Liver (tissue), 9 donors: Measurements from ENCODE around the gene SATB1. TPM values are rescaled to one million over a fixed set of nuclear protein-coding genes. Genes with fewer than 3 reads are reported as not detected.

Source experiments
- DNase-seq: peaks from one replicate; pipeline ENCODE4 v3.0.0-alpha.2; 2017; ENCODE audit warnings: low spot score
- H3K27ac ChIP-seq, 2 donors: one replicate each; pipeline ENCODE4 v1.7.0; 2013; ENCODE audit warnings: inconsistent platforms in 2 of 2, low read length in 2 of 2, control low read depth in 1 of 2, low read depth in 1 of 2, mild to moderate bottlenecking in 1 of 2
- H3K27me3 ChIP-seq, 4 donors: one replicate each; pipeline versions ENCODE4 v1.6.1 to v1.7.0; 2013; ENCODE audit warnings: low read length in 3 of 4, inconsistent platforms in 1 of 4, mild to moderate bottlenecking in 1 of 4, moderate library complexity in 1 of 4; ENCODE audit not compliant: control insufficient read depth in 4 of 4, insufficient read depth in 4 of 4
- H3K36me3 ChIP-seq, 4 donors: one replicate each; pipeline versions ENCODE4 v1.6.1 to v1.7.0; 2013; ENCODE audit warnings: low read length in 3 of 4, mild to moderate bottlenecking in 3 of 4, low read depth in 1 of 4, moderate library complexity in 1 of 4; ENCODE audit not compliant: control insufficient read depth in 4 of 4, insufficient read depth in 3 of 4
- H3K4me1 ChIP-seq, 4 donors: one replicate each; pipeline versions ENCODE4 v1.6.1 to v1.7.0; 2013; ENCODE audit warnings: low read length in 3 of 4, mild to moderate bottlenecking in 3 of 4, moderate library complexity in 1 of 4; ENCODE audit not compliant: control insufficient read depth in 4 of 4, insufficient read depth in 4 of 4
- H3K4me3 ChIP-seq, 3 donors: one replicate each; pipeline versions ENCODE4 v1.6.1 to v1.7.0; 2013; ENCODE audit warnings: low read length in 3 of 3, control low read depth in 1 of 3, low read depth in 1 of 3, mild to moderate bottlenecking in 1 of 3
- H3K9ac ChIP-seq, 2 donors: one replicate each; pipeline ENCODE4 v1.7.0; 2013; ENCODE audit warnings: low read length in 2 of 2, mild to moderate bottlenecking in 2 of 2, moderate library complexity in 2 of 2, control low read depth in 1 of 2, low read depth in 1 of 2
- H3K9me3 ChIP-seq, 4 donors: one replicate each; pipeline versions ENCODE4 v1.6.1 to v1.7.0; 2013; ENCODE audit warnings: low read length in 3 of 4; ENCODE audit not compliant: control insufficient read depth in 4 of 4
- EGR1 ChIP-seq, 2 donors: IDR thresholded peaks; 2 replicates each; pipeline ENCODE4 v1.6.1; 2016 to 2018; ENCODE audit warnings: antibody characterized with exemption in 2 of 2, low read depth in 2 of 2
- FOXA1 ChIP-seq: IDR thresholded peaks from 2 replicates; pipeline ENCODE4 v1.6.1; 2016; ENCODE audit warnings: antibody characterized with exemption
- FOXA2 ChIP-seq: IDR thresholded peaks from 2 replicates; pipeline ENCODE4 v1.6.1; 2016; ENCODE audit warnings: antibody characterized with exemption
- GABPA ChIP-seq, 2 donors: IDR thresholded peaks in 1 of 2; conservative IDR thresholded peaks in 1 of 2; 2 replicates each; pipeline ENCODE4 v1.6.1; 2016; ENCODE audit warnings: antibody characterized with exemption in 2 of 2, mild to moderate bottlenecking in 1 of 2, moderate library complexity in 1 of 2
- HNF4A ChIP-seq, 2 donors: conservative IDR thresholded peaks; 2 replicates each; pipeline ENCODE4 v1.6.1; 2016; ENCODE audit warnings: antibody characterized with exemption in 2 of 2, mild to moderate bottlenecking in 2 of 2
- HNF4G ChIP-seq: IDR thresholded peaks from 2 replicates; pipeline ENCODE4 v1.6.1; 2016; ENCODE audit warnings: antibody characterized with exemption
- NR2F2 ChIP-seq: IDR thresholded peaks from 2 replicates; pipeline ENCODE4 v1.6.1; 2016; ENCODE audit warnings: antibody characterized with exemption
- RAD21 ChIP-seq, 2 donors: IDR thresholded peaks; 2 replicates each; pipeline ENCODE4 v1.6.1; 2016; ENCODE audit warnings: antibody characterized with exemption in 2 of 2, mild to moderate bottlenecking in 2 of 2
- RXRA ChIP-seq, 2 donors: IDR thresholded peaks; 2 replicates each; pipeline ENCODE4 v1.6.1; 2017 to 2018; ENCODE audit warnings: antibody characterized with exemption in 2 of 2, mild to moderate bottlenecking in 1 of 2
- SP1 ChIP-seq: IDR thresholded peaks from 2 replicates; pipeline ENCODE4 v1.6.1; 2018; ENCODE audit warnings: antibody characterized with exemption, mild to moderate bottlenecking
- YY1 ChIP-seq: IDR thresholded peaks from 2 replicates; pipeline ENCODE4 v1.6.1; 2016; ENCODE audit warnings: antibody characterized with exemption, mild to moderate bottlenecking
- WGBS: extraction: QIAGEN DNeasy Blood & Tissue Kit; methylation state at CpG from one replicate; pipeline ENCODE4 v1.1.7; 2013; 5-methylcytosine and 5-hydroxymethylcytosine counted together
- polyA plus RNA-seq, 2 donors: library from polyadenylated mRNA; stranded (reverse) in 1 of 2; unstranded in 1 of 2; fragments of 200-250 nt in 1 of 2; fragments of >200 nt in 1 of 2; fragmentation: Nextera tagmentation in 1 of 2; extraction: Ambion mirVana in 1 of 2; gene quantifications; one replicate each; pipeline versions ENCODE4 v1.2.1 to v1.2.3, GENCODE V29; 2013 to 2015
- total RNA-seq, 2 donors: library from RNA; depleted of rRNA; stranded (reverse); fragments of >200 nt; gene quantifications; one replicate each; pipeline ENCODE4 v1.2.3, GENCODE V29; 2014
- TF ChIP-seq, protein P1 (sequence below): fragments of 150-350 bp; IDR thresholded peaks from 2 replicates; pipeline ENCODE4 v1.5.1; 2017; ENCODE audit warnings: improper control_type of control experiment, low read depth, low read length; ENCODE audit not compliant: missing input control
- TF ChIP-seq, protein P2 (sequence below): IDR thresholded peaks from 2 replicates; pipeline ENCODE4 v1.6.1; 2016; ENCODE audit warnings: antibody characterized with exemption
- TF ChIP-seq, protein P3 (sequence below): IDR thresholded peaks from 2 replicates; pipeline ENCODE4 v1.6.1; 2016; ENCODE audit warnings: antibody characterized with exemption
- TF ChIP-seq, protein P4 (sequence below): IDR thresholded peaks from 2 replicates; pipeline ENCODE4 v1.6.1; 2016; ENCODE audit warnings: antibody characterized with exemption
- donor health status: healthy.
- donor health status: healthy.
- donor health status: healthy.
- donor health status: healthy.
- donor health status: healthy.

Gene SATB1
- total and polyA plus RNA-seq, 4 donors, result 4.3 to 23.7 (median 10.5) TPM

DNA sequence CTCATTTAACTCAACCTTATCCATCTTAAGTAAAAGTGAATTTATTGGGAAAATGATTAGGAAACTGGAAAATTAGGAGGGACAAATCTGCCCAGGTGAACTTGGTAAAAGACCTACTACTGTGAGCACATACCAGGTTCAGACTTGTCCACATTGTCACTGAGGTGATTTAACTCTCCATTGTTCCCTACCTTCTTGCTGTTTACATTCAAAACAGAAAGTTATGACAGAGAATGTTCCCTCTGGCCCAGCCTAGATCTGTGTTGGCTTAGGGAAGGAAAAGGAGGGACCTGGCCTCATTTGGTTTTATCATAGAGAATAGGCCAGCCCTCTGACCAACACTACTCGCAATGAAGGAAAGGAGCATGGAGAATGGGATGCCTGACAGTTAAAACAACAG, 117.6 kb downstream of the SATB1 start (continued):
- TF ChIP-seq, protein P1, sequence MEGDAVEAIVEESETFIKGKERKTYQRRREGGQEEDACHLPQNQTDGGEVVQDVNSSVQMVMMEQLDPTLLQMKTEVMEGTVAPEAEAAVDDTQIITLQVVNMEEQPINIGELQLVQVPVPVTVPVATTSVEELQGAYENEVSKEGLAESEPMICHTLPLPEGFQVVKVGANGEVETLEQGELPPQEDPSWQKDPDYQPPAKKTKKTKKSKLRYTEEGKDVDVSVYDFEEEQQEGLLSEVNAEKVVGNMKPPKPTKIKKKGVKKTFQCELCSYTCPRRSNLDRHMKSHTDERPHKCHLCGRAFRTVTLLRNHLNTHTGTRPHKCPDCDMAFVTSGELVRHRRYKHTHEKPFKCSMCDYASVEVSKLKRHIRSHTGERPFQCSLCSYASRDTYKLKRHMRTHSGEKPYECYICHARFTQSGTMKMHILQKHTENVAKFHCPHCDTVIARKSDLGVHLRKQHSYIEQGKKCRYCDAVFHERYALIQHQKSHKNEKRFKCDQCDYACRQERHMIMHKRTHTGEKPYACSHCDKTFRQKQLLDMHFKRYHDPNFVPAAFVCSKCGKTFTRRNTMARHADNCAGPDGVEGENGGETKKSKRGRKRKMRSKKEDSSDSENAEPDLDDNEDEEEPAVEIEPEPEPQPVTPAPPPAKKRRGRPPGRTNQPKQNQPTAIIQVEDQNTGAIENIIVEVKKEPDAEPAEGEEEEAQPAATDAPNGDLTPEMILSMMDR, result no peak
- TF ChIP-seq GABPA (IDR thresholded peaks at IDR 0.05 in 1 of 2, conservative IDR thresholded peaks at IDR 0.05 in 1 of 2), result no peak
- no peak for TF ChIP-seq FOXA1
- TF ChIP-seq YY1, result no peak
- no peak for TF ChIP-seq EGR1 (IDR thresholded peaks at IDR 0.05; ENCODE audit: low read depth in 2 of 2)
- no peak for TF ChIP-seq HNF4A (conservative IDR thresholded peaks at IDR 0.05)

DNA sequence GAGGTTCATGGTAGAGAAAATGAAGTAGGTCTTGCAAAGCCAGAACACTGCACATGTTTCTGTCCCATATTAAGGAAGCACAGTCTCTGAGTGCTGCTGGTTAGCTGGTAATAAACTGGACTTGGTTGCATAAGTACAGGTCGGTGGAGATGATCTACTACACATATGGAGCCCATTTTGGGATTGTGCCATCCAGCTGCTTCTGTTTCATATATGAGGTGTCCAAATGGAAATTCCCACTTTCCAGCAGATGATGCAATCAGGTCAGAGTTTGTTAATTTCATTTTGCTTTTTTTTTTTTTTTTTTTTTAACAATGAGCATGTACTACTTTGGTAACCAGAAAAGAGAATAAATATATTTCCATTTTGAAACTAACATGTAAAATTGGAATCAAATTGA, 122.6 kb downstream of the SATB1 start:
- Histone ChIP-seq H3K9ac (no peak overlapping the region), H3K4me1 (no peaks in the 10 kb centered on the region), H3K27ac (no peak overlapping the region), H3K36me3 (no peaks in the 10 kb centered on the region), H3K4me3 (no peak overlapping the region), H3K9me3 (peaks cover 0 to 1% (median 0%) of the 10 kb centered on the region in 4 donors), H3K27me3 (no peaks in the 10 kb centered on the region)
- TF ChIP-seq SP1 (no peak), NR2F2 (no peak), HNF4G (no peak), FOXA1 (no peak), YY1 (no peak), FOXA2 (no peak)
- TF ChIP-seq, protein P2, sequence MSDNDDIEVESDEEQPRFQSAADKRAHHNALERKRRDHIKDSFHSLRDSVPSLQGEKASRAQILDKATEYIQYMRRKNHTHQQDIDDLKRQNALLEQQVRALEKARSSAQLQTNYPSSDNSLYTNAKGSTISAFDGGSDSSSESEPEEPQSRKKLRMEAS, result no peak
- no peak for DNase-seq
- WGBS, result 83% methylated on average over 1 of the region's 1 CpG

- Histone ChIP-seq H3K27me3 (no peaks in the 10 kb centered on the region), H3K9ac (no peak overlapping the region), H3K9me3 (peaks cover 0 to 6% (median 2%) of the 10 kb centered on the region in 4 donors), H3K27ac (no peak overlapping the region), H3K4me1 (no peaks in the 10 kb centered on the region), H3K36me3 (no peaks in the 10 kb centered on the region), H3K4me3 (no peak overlapping the region)
- WGBS, result 88% methylated on average over 1 of the region's 1 CpG
- DNase-seq, result no peak
- TF ChIP-seq, protein P2, result no peak
- TF ChIP-seq HNF4G, result no peak
- TF ChIP-seq RAD21 (IDR thresholded peaks at IDR 0.05), result no peak
- TF ChIP-seq RXRA (IDR thresholded peaks at IDR 0.05), result no peak
- TF ChIP-seq FOXA2, result no peak
- no peak for TF ChIP-seq SP1
- TF ChIP-seq FOXA1, result no peak
- TF ChIP-seq, protein P1, result no peak
- no peak for TF ChIP-seq NR2F2
- TF ChIP-seq, protein P3, sequence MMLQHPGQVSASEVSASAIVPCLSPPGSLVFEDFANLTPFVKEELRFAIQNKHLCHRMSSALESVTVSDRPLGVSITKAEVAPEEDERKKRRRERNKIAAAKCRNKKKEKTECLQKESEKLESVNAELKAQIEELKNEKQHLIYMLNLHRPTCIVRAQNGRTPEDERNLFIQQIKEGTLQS, result no peak
- TF ChIP-seq, protein P4, sequence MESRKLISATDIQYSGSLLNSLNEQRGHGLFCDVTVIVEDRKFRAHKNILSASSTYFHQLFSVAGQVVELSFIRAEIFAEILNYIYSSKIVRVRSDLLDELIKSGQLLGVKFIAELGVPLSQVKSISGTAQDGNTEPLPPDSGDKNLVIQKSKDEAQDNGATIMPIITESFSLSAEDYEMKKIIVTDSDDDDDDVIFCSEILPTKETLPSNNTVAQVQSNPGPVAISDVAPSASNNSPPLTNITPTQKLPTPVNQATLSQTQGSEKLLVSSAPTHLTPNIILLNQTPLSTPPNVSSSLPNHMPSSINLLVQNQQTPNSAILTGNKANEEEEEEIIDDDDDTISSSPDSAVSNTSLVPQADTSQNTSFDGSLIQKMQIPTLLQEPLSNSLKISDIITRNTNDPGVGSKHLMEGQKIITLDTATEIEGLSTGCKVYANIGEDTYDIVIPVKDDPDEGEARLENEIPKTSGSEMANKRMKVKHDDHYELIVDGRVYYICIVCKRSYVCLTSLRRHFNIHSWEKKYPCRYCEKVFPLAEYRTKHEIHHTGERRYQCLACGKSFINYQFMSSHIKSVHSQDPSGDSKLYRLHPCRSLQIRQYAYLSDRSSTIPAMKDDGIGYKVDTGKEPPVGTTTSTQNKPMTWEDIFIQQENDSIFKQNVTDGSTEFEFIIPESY, result no peak
Measured at GRCh38 chr3:18301781-18302180, 123.4 kb downstream of the SATB1 start.
